NK-92 (cell line): ENCODE results near the gene TMIGD1.
"Not testable (repeated sequence)": the region's sequence is repeated elsewhere in the genome, so short reads cannot be mapped to it uniquely, and the experiment has no call there.

ENCODE experiments used
- DNase-seq: peaks from one replicate; lab custom pipeline; 2025; ENCODE audit not compliant: unreplicated experiment; lab: John Stamatoyannopoulos, UW

TMIGD1 gene

DNA sequence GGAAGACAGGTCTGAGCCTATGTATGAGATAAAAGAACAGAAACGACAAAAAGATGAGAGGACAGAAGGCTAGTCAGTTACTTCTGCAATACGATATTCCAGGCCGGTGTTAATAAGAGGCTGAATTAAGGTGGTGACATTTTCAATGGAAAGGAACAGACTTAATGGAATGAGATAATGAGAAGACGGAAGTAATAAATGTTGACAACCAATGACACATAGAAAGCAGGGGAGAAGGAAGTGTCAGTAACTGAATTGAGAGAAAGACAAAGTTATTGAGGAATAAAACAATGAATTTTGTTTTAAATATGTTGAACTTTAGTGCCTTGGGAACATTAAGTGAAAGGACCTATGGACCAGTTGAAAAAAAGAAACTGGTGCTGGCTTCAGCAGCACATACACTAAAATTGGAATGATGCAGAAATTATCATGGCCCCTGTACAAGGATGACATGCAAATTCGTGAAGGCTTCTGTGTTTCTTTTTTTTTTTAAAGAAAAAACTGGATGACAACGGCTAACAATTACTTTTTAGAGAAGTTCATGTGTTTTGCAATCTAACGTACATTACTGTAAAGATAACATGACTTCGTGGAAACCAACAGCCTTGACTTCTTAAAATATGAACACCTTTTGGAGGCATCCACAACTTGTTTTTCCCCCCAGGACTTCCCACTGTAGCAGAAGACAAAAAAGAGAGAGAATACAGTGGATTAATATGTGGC lies 26.4 kb upstream of the TMIGD1 start:
- no peak for DNase-seq

DNA sequence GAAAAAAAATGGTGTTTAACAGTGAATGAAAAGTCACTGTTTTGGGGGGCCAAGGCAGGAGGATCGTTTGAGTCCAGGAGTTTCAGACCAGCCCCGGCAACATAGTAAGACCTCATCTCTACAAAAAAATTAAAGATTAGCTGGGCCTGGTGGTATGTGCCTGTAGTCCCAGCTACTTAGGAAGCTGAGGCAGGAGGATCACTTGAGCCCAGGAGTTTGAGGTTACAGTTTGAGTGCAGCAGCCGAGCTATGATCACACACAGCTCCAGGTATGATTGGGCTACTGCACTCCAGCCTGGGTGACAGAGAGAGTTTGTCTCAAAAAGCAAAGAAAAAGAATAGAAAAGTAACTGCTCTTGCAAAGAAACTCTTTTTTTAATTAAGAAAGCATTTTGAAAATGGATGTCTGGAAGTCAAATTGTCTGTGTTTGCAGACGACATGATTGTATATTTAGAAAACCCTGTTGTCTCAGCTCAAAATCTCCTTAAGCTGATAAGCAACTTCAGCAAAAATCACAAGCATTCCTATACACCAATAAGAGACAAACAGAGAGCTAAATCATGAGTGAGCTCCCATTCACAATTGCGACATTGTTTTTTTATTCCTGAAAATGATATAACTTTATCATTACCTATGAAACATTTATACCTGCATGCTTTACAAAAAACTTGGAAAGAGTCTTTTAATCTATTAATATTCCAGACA lies 24.4 kb upstream of the TMIGD1 start:
- no peak for DNase-seq

- no peak for DNase-seq
These were observed 23.6 kb upstream of the TMIGD1 start for GRCh38 chr17:30357476-30357875.

- no peak for DNase-seq
These were observed 20.8 kb upstream of the TMIGD1 start for GRCh38 chr17:30354701-30355100.

DNA sequence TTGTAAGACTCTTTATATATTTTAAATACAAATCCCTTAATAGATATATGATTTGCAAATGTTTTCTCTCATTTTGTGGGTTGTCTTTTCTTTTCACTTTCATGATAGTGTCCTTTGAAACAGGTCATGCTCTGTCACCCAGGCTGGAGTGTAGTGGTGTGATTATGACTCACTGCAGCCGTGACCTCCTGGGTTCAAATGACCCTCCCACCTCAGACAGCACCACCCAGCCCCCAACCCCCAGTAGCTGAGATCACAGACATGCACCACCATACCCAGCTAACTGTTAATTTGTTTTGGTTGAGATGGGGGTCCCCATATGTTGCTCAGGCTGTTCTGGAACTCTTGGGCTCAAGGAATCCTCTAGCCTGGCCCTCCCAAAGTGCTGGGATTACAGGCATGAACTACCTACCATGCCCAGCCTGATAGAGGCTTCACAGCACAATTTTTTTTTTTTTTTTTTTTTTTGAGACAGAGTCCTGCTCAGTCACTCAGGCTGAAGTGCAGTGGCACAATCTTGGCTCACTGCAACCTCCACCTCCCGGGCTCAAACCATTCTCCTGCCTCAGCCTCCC lies 18.5 kb upstream of the TMIGD1 start:
- DNase-seq = no peak

DNA sequence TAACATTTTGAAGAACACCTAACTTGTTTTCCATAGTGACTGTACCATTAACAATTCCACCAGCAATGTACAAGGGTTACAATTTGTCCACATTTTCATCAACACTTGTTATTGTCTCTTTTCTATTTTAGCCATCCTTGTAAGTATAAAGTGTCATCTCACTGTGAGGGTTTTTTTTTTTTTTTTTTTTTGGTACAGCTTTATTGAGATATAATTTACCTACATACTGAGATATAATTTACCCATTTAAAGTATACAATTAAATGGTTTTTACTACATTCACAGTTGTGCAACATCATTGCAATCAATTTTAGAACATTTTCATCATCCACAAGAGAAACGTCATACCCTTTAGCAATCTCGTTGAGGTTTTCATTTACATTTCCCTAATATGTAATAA lies 17.9 kb upstream of the TMIGD1 start:
- no peak for DNase-seq

- DNase-seq = not testable (repeated sequence)
These were observed 17.4 kb upstream of the TMIGD1 start for GRCh38 chr17:30351263-30351662.

DNA sequence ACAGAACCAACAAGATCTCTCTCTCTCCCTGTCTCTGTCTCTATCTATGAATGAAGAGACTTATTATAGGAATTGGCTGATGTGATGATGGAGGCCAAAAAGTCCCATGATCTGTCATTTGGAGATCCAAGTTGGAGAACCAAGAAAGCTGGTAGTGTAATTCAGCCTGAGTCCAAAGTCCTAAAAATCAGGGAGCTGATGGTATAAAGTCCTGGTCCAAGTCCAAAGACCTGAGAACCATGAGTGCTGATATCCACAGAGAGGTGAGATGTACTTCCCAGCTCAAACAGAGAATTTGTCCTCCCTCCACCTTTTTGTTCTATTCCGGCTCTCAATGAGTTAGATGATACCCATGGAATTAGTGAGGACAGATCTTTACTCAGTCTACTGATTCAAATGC lies 15.4 kb upstream of the TMIGD1 start:
- no peak for DNase-seq

- no peak for DNase-seq
These were observed 13.6 kb upstream of the TMIGD1 start for GRCh38 chr17:30347488-30347887.

DNA sequence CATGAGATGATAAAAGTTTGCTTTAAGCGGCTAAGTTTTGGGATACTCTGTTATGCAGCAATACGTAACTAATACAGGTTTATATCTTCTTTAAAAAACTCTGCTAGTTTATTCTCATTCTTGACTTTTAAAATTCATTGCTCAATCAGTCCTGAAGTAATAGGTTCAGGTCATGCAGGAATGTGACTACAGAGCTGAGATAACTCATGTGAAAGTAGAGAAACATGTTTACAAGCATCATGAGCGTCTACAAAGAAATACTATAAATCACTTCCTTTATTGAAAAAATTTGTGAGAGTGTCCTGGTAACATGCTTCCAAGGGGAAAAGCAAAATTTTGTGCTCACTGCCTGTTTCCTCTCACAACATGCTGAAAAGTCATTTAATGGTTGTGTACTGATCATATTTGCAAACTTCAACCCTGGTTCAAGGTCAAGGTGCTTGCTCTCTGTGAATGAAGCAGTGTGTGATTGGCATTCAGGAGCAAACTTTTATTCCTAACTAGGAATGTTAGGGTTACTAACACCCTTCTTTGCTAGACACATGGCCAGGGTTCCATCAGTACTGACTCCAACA lies 12.5 kb upstream of the TMIGD1 start:
- DNase-seq = no peak

GRCh38 chr17:30345527-30346075 lies 11.7 kb upstream of the TMIGD1 start:
- no peak for DNase-seq

DNA sequence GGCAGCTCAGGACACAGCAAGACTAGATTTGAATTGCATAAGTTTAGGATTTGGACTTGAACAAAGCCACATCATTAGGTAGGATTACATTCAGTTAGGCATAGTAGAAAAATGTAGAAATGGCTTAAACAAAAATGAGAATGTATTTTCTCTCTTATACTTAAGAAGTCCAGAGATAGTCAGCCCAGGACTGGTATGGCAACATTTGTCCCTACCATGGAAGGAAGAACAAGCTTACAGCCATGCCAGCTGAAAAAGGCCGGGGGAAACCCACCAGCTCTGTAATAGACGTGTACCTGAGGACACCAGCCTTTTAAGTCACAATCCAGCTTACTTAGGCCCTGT lies 11.2 kb upstream of the TMIGD1 start:
- no peak for DNase-seq

GRCh38 chr17:30344283-30345088 lies 10.6 kb upstream of the TMIGD1 start:
- no peak for DNase-seq

GRCh38 chr17:30343796-30344195 lies 9.9 kb upstream of the TMIGD1 start:
- no peak for DNase-seq

DNA sequence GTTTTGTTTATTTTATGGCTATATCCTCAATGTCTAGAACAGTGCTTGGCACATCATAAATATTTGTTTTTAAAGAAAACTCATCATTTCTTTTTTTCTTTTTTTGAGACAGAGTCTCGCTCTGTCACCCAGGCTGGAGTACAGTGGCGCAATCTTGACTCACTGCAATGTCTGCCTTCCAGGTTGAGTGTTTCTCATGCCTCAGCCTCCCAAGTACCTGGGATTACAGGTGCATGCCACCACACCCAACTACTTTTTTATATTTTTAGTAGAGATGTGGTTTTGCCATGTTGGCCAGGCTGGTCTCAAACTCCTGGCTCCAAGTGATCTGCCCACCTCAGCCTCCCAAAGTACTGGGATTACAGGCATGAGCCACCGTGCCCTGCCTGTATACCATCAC lies 9.4 kb upstream of the TMIGD1 start:
- not testable (repeated sequence) for DNase-seq

DNA sequence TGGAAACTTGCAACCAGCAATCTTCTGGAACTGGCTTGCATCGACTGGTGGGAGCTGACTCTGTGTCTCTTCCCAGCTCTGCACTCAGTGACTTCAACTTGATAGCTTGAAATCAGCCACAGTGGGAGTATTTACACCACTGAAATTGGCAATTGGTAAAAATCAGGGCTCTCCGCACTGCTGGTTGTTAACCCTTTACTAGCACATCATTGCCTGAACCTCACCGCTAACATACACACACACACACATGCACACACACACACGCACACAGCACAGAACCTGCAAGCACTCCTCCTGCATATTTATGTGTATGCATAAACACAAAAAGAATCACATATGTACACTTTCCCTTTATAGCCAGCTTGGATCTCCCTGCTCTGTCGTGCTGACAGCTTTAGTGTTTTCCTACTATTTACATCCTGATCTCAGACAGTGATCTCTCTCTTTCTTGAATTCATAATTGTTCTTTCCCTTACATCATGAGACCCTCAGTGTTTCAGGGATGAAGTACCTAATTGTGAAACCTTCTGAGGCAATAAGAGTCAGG lies 7.9 kb upstream of the TMIGD1 start:
- DNase-seq = no peak

- no peak for DNase-seq
These were observed 7.0 kb upstream of the TMIGD1 start for GRCh38 chr17:30340801-30341356.

DNA sequence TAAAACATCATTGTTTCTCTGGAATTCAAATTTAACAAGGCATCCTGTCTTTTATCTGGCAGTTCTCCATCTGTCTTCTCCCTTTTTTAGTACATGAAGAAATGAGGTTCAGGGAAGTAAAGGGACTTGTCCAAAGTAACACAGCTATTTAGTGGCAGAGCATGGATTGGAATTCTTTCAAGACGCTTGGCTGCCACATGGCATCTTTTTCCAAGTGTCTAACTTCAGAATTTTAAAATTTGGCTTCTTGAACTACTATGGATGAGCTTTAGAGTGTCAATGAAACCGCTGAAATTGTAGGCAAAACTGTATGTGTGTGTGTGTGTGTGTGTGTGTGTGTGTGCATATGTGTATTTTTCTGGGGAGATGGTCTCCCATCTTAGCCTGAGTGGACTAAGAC lies 5.2 kb upstream of the TMIGD1 start:
- DNase-seq = no peak

DNA sequence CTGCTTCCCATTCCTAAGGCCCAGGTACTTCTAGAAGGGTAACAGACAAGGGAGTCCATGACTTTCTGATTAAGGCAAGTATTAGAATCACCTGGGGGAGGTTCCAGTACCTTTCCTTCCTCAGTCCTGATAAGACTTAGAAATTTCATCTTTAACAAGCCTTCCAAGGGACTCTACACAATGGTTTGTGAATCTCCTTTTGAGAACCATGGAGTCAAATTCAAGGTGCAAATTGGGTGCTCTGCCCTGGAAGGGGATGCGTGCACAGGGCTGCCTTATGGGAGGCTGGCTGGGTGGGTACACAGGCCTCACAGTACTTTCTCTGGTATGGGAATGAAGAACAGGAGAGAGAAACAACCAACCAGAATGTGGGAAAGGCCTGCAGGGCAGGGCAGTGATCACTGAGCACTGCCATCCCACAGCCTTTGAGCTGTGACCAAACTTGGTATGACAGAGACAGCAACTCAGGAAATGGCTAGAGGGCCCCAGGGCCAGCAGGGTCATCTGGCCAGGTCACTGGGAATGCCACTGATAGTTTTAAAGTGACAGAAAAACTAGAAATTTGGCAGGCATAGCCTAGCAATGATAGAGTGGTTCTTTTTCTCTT lies 3.6 kb upstream of the TMIGD1 start:
- DNase-seq = no peak
